SH-SY5Y (cell line): Measurements from ENCODE around the gene C5orf63.

Source experiments
- GATA2 ChIP-seq: IDR thresholded peaks from 2 replicates; pipeline ENCODE4 v1.6.1; 2011; ENCODE audit warnings: mild to moderate bottlenecking, low read depth, low read length
- GATA3 ChIP-seq: IDR thresholded peaks from 2 replicates; pipeline ENCODE4 v1.6.1; 2011; ENCODE audit warnings: low read depth, mild to moderate bottlenecking, low read length, moderate library complexity

DNA sequence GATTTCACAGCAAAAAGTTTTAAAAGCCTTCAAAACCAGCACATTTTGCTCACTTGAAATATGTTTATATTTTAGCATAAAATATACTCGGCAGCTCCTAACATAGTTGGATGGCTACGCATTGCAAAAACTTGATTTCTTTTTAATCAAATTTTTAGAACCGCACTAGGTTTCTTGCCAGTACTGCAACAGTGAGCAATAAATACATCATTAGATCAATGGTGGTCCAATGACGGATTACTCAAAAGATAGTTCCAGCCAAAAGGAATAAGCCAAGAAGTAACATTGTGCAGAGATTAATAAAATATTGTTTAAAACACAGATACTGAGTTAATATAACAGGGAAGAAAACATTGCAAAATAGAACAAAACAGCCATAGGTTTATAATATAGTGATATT lies 48.5 kb downstream of the C5orf63 start:
- TF ChIP-seq GATA2 (no peak), GATA3 (no peak)
